Testis (tissue), 2 donors: ENCODE data around the gene MAP2K2.

ENCODE experiments used
- POLR2A ChIP-seq: fragments of 450-650 bp; IDR thresholded peaks from one replicate; pipeline ENCODE4 v1.6.1; 2017; ENCODE audit warnings: antibody characterized with exemption, mild to moderate bottlenecking, moderate library complexity
- TF ChIP-seq, protein P1 (sequence below), 3 experiments: fragments of 450-650 bp in 2 of 3; fragments of 200-600 bp in 1 of 3; sonication (generic) in 1 of 3; IDR thresholded peaks; one replicate each; pipeline ENCODE4 v1.5.1; 2016 to 2019; ENCODE audit warnings: antibody characterized with exemption in 3 of 3, mild to moderate bottlenecking in 2 of 3, moderate library complexity in 1 of 3

DNA sequence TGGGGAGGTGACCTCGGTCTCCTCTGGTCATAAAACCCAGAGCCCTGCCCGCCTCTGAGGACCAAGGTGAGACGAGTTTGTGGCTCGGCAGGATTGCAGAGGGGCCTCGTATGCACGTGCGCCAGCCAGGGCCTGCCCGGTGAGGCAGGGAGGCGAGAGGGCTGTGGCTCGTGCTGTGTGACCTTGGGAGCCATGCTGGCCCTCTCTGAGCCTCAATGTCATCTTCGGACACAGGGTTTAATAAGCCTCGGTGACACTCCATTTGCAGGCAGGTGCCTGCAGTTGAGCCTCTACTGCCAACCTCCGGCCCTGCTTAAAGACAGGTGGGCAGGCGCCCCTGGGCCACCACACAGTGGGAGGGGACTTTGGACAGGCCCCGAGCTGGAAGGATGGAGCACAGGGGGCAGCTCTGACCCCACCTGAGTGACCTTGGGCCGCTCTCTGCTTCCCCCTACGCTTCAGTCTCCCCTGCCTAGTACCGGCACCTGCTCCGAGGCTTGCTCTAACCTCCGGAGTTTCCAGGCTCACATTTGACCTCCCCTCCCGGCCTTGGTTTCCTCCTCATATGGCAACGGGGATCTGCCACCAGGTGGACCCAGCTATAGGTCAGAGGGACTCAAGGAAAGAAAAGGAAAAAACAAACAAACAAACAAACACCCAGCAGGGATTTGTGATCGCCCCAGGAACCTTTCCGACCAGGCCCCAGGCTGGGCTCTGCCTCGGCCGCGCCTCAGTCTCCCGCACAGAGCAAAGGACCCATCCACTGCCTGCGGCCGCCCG, 60.4 kb downstream of the MAP2K2 start:
- TF ChIP-seq, protein P1, sequence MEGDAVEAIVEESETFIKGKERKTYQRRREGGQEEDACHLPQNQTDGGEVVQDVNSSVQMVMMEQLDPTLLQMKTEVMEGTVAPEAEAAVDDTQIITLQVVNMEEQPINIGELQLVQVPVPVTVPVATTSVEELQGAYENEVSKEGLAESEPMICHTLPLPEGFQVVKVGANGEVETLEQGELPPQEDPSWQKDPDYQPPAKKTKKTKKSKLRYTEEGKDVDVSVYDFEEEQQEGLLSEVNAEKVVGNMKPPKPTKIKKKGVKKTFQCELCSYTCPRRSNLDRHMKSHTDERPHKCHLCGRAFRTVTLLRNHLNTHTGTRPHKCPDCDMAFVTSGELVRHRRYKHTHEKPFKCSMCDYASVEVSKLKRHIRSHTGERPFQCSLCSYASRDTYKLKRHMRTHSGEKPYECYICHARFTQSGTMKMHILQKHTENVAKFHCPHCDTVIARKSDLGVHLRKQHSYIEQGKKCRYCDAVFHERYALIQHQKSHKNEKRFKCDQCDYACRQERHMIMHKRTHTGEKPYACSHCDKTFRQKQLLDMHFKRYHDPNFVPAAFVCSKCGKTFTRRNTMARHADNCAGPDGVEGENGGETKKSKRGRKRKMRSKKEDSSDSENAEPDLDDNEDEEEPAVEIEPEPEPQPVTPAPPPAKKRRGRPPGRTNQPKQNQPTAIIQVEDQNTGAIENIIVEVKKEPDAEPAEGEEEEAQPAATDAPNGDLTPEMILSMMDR (IDR thresholded peaks at IDR 0.05): no peak
- no peak for TF ChIP-seq POLR2A
